Measurements from ENCODE around the gene SERHL2. TPM values are rescaled to one million over a fixed set of nuclear protein-coding genes. Genes with fewer than 3 reads are reported as not detected.

The SERHL2 gene
- total RNA-seq, 4 donors from 2014 or later, result 0.94 to 7.7 (median 4.6) TPM

GRCh38 chr22:42584364-42584940 lies 30.7 kb downstream of the SERHL2 start:
- H3K36me3 ChIP-seq, result peaks cover 0 to 77% of the 10 kb centered on the region in 2 donors
- H3K9me3 ChIP-seq, result no peaks in the 10 kb centered on the region
- 75% methylated on average over 1 of the region's 4 CpGs; no CpG with 5 or more reads in 1 of the 2 donors for WGBS, 2 donors (ENCODE audit: low coverage in 1 of 2)
- no peak overlapping the region for H3K4me3 ChIP-seq
- TF ChIP-seq CTCF (IDR thresholded peaks at IDR 0.05) (no peak), POLR2A (IDR thresholded peaks at IDR 0.05) (no peak), EP300 (IDR thresholded peaks at IDR 0.05) (no peak), POLR2AphosphoS5 (IDR thresholded peaks at IDR 0.05) (no peak)
- no peak overlapping the region for H3K27ac ChIP-seq
- no peak for ATAC-seq
- peaks cover 0 to 14% (median 6%) of the 10 kb centered on the region in 3 donors for H3K4me1 ChIP-seq
- H3K27me3 ChIP-seq, result no peaks in the 10 kb centered on the region

GRCh38 chr22:42585096-42585495 lies 31.3 kb downstream of the SERHL2 start:
- H3K4me3 ChIP-seq, result no peak overlapping the region

GRCh38 chr22:42586381-42586780 lies 32.6 kb downstream of the SERHL2 start:
- H3K27me3 ChIP-seq, result no peaks in the 10 kb centered on the region
- no peak overlapping the region for H3K4me3 ChIP-seq
- no peaks in the 10 kb centered on the region for H3K9me3 ChIP-seq
- H3K27ac ChIP-seq, result no peak overlapping the region
- peaks cover 0 to 90% of the 10 kb centered on the region in 2 donors for H3K36me3 ChIP-seq
- 98 to 100% methylated on average over 1 to 3 of the region's 4 CpGs for WGBS, 2 donors (ENCODE audit: low coverage in 1 of 2)
- TF ChIP-seq EP300 (IDR thresholded peaks at IDR 0.05) (no peak), POLR2AphosphoS5 (IDR thresholded peaks at IDR 0.05) (no peak), CTCF (IDR thresholded peaks at IDR 0.05) (no peak), POLR2A (IDR thresholded peaks at IDR 0.05) (no peak)
- peaks cover 0 to 8% (median 3%) of the 10 kb centered on the region in 3 donors for H3K4me1 ChIP-seq
- no peak for ATAC-seq

More at GRCh38 chr22:42585096-42585495, 31.3 kb downstream of the SERHL2 start:
- peaks cover 0 to 14% (median 6%) of the 10 kb centered on the region in 3 donors for H3K4me1 ChIP-seq
- 55% methylated on average over 4 of the region's 8 CpGs; no CpG with 5 or more reads in 1 of the 2 donors for WGBS, 2 donors (ENCODE audit: low coverage in 1 of 2)
- ATAC-seq, result no peak
- H3K36me3 ChIP-seq, result peaks cover 0 to 77% of the 10 kb centered on the region in 2 donors
- no peak for TF ChIP-seq POLR2AphosphoS5 (IDR thresholded peaks at IDR 0.05)
- no peak for TF ChIP-seq CTCF (IDR thresholded peaks at IDR 0.05)
- TF ChIP-seq POLR2A (IDR thresholded peaks at IDR 0.05), result no peak
- TF ChIP-seq EP300 (IDR thresholded peaks at IDR 0.05), result no peak
- no peaks in the 10 kb centered on the region for H3K9me3 ChIP-seq
- no peak overlapping the region for H3K27ac ChIP-seq
- no peaks in the 10 kb centered on the region for H3K27me3 ChIP-seq

GRCh38 chr22:42587588-42588175 lies 33.9 kb downstream of the SERHL2 start:
- Histone ChIP-seq H3K36me3 (peaks cover 0 to 100% of the 10 kb centered on the region in 2 donors), H3K27me3 (no peaks in the 10 kb centered on the region), H3K27ac (no peak overlapping the region), H3K4me1 (no peaks in the 10 kb centered on the region), H3K9me3 (no peaks in the 10 kb centered on the region), H3K4me3 (no peak overlapping the region)
- TF ChIP-seq EP300 (IDR thresholded peaks at IDR 0.05) (no peak), CTCF (IDR thresholded peaks at IDR 0.05) (no peak), POLR2A (IDR thresholded peaks at IDR 0.05) (no peak), POLR2AphosphoS5 (IDR thresholded peaks at IDR 0.05) (no peak)
- no peak for ATAC-seq
- WGBS, 2 donors (ENCODE audit: low coverage in 1 of 2), result 77 to 84% methylated on average over 2 to 4 of the region's 5 CpGs

- no peaks in the 10 kb centered on the region for H3K27me3 ChIP-seq
- 91% methylated on average over 6 of the region's 12 CpGs; no CpG with 5 or more reads in 1 of the 2 donors for WGBS, 2 donors (ENCODE audit: low coverage in 1 of 2)
- ATAC-seq, result no peak
- H3K27ac ChIP-seq, result no peak overlapping the region
- no peak for TF ChIP-seq EP300 (IDR thresholded peaks at IDR 0.05)
- no peak for TF ChIP-seq POLR2A (IDR thresholded peaks at IDR 0.05)
- TF ChIP-seq POLR2AphosphoS5 (IDR thresholded peaks at IDR 0.05), result no peak
- no peak for TF ChIP-seq CTCF (IDR thresholded peaks at IDR 0.05)
- no peaks in the 10 kb centered on the region for H3K9me3 ChIP-seq
- peaks cover 3 to 100% of the 10 kb centered on the region in 2 donors for H3K36me3 ChIP-seq
- no peak overlapping the region for H3K4me3 ChIP-seq
- H3K4me1 ChIP-seq, result peaks cover 0 to 16% (median 0%) of the 10 kb centered on the region in 3 donors
Measured at GRCh38 chr22:42591987-42592386, 38.2 kb downstream of the SERHL2 start.

Data from gastroesophageal sphincter (tissue), 4 donors.